Measurements from ENCODE around the gene FAM83G.

DNA sequence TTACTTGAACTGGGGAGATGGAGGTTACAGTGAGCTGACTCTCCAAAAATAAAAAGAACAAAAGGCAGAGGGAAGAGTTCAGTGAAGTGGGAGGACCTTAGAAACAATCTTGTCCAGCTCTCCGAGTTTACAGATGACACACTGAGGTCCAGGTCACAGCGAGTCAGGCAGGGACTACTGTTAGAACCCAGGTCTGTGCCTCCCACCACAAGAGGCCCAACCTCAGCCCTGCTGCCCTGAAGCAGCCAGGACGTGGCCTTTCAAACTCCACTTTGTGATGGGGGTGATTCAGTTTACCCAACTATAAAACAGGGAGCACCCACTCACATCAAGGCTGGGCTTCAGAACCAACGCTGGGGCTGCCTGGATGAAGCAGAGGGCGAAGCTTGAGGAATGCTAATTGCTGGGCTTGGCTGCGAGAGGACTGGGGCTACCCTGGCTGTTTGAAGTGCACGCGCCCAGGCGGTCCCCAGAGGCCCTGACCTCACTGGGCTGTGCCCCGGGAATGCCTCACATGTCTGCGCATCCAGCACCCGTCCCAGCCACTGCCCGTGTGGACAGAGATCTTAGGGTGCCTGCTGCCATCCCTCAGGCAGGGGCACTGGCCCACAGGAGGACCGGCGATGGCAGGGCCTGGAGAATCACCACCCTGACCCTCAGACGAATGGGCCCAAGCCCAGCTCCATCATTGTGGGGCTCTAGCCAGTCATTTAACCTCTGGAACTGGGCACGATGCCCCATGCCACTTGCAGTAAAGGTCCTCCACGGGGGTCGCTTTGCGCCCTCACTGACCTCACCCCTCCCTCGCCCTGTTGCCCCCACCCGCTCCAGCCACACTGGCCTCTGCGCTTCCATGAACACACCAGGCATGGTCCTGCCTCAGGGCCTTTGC lies 41.2 kb downstream of the FAM83G start:
- TF ChIP-seq, protein P1, sequence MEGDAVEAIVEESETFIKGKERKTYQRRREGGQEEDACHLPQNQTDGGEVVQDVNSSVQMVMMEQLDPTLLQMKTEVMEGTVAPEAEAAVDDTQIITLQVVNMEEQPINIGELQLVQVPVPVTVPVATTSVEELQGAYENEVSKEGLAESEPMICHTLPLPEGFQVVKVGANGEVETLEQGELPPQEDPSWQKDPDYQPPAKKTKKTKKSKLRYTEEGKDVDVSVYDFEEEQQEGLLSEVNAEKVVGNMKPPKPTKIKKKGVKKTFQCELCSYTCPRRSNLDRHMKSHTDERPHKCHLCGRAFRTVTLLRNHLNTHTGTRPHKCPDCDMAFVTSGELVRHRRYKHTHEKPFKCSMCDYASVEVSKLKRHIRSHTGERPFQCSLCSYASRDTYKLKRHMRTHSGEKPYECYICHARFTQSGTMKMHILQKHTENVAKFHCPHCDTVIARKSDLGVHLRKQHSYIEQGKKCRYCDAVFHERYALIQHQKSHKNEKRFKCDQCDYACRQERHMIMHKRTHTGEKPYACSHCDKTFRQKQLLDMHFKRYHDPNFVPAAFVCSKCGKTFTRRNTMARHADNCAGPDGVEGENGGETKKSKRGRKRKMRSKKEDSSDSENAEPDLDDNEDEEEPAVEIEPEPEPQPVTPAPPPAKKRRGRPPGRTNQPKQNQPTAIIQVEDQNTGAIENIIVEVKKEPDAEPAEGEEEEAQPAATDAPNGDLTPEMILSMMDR (conservative IDR thresholded peaks at IDR 0.05; ENCODE audit: low read length): no peak
- no peak for TF ChIP-seq EZH2phosphoT487 (IDR thresholded peaks at IDR 0.05; ENCODE audit: borderline replicate concordance, low read depth, low read length)
